HL-60 (cell line): ENCODE data around the gene TARM1.

Source experiments
- GABPA ChIP-seq: IDR thresholded peaks from 2 replicates; pipeline ENCODE4 v1.6.1; 2012; ENCODE audit warnings: low read depth
- POLR2AphosphoS5 ChIP-seq: IDR thresholded peaks from 2 replicates; pipeline ENCODE4 v1.6.1; 2012; ENCODE audit warnings: low read depth
- REST ChIP-seq: IDR thresholded peaks from 2 replicates; pipeline ENCODE4 v1.6.1; 2012; ENCODE audit warnings: low read depth; ENCODE audit not compliant: insufficient replicate concordance
- SPI1 ChIP-seq: IDR thresholded peaks from 2 replicates; pipeline ENCODE4 v1.6.1; 2012; ENCODE audit warnings: low read depth, mild to moderate bottlenecking, borderline replicate concordance
- TF ChIP-seq, protein P1 (sequence below): IDR thresholded peaks from one replicate; pipeline ENCODE4 v1.5.1; 2011; ENCODE audit warnings: low read length, control low read depth, inconsistent platforms; ENCODE audit not compliant: insufficient read depth

- no peak for TF ChIP-seq REST
- TF ChIP-seq, protein P1, sequence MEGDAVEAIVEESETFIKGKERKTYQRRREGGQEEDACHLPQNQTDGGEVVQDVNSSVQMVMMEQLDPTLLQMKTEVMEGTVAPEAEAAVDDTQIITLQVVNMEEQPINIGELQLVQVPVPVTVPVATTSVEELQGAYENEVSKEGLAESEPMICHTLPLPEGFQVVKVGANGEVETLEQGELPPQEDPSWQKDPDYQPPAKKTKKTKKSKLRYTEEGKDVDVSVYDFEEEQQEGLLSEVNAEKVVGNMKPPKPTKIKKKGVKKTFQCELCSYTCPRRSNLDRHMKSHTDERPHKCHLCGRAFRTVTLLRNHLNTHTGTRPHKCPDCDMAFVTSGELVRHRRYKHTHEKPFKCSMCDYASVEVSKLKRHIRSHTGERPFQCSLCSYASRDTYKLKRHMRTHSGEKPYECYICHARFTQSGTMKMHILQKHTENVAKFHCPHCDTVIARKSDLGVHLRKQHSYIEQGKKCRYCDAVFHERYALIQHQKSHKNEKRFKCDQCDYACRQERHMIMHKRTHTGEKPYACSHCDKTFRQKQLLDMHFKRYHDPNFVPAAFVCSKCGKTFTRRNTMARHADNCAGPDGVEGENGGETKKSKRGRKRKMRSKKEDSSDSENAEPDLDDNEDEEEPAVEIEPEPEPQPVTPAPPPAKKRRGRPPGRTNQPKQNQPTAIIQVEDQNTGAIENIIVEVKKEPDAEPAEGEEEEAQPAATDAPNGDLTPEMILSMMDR, result no peak
- TF ChIP-seq GABPA, result no peak
- TF ChIP-seq POLR2AphosphoS5, result no peak
- TF ChIP-seq SPI1, result no peak
Measured at GRCh38 chr19:54108496-54108895, 27.3 kb upstream of the TARM1 start.
